Measurements from ENCODE around the gene GZMH.

DNA sequence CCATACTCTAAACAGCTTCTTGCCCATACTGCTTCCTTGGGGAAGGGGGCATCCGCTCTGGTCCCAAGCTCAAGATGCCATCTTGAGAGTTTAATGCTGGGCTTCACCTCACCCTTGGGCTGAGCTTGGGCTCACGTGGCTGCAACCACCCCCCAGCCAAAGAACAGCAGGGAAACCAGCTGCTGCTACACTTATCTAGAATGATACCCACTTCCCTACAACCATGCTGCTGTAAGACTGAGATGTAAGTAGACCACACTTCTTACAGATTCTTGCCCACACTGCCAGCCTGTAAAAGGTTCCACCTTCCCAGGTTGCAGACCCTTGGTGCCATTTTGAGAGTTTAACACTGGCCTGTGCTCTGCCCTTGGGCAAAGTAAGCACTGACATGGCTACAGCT is 43.2 kb downstream of the GZMH start:
- TF ChIP-seq, protein P1, sequence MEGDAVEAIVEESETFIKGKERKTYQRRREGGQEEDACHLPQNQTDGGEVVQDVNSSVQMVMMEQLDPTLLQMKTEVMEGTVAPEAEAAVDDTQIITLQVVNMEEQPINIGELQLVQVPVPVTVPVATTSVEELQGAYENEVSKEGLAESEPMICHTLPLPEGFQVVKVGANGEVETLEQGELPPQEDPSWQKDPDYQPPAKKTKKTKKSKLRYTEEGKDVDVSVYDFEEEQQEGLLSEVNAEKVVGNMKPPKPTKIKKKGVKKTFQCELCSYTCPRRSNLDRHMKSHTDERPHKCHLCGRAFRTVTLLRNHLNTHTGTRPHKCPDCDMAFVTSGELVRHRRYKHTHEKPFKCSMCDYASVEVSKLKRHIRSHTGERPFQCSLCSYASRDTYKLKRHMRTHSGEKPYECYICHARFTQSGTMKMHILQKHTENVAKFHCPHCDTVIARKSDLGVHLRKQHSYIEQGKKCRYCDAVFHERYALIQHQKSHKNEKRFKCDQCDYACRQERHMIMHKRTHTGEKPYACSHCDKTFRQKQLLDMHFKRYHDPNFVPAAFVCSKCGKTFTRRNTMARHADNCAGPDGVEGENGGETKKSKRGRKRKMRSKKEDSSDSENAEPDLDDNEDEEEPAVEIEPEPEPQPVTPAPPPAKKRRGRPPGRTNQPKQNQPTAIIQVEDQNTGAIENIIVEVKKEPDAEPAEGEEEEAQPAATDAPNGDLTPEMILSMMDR (IDR thresholded peaks at IDR 0.05; ENCODE audit: low read depth, low read length, poor library complexity, severe bottlenecking): no peak
- TF ChIP-seq EZH2phosphoT487 (IDR thresholded peaks at IDR 0.05; ENCODE audit: borderline replicate concordance, low read length): no peak

Data from DOHH2 (cell line).